Nephron progenitor cell (in vitro differentiated cells): Measurements from ENCODE around the gene KIAA1217.

Source experiments
- DNase-seq: peaks from one replicate; pipeline ENCODE4 v3.0.0; 2021
- H3K27ac Mint-ChIP-seq: 2 replicates; pipeline ENCODE4 v1.8.0; 2021; ENCODE audit warnings: mild to moderate bottlenecking, moderate library complexity, mixed read lengths
- H3K27me3 Mint-ChIP-seq: 2 replicates; pipeline ENCODE4 v1.8.0; 2021; ENCODE audit warnings: mild to moderate bottlenecking, low read depth, mixed read lengths; ENCODE audit not compliant: poor library complexity
- H3K36me3 Mint-ChIP-seq: 2 replicates; pipeline ENCODE4 v1.8.0; 2021; ENCODE audit warnings: low read depth, mixed read lengths
- H3K4me1 Mint-ChIP-seq: 2 replicates; pipeline ENCODE4 v1.8.0; 2021; ENCODE audit warnings: mixed read lengths
- H3K4me3 Mint-ChIP-seq: 2 replicates; pipeline ENCODE4 v1.8.0; 2021; ENCODE audit warnings: mild to moderate bottlenecking, moderate library complexity, mixed read lengths
- H3K9me3 Mint-ChIP-seq: 2 replicates; pipeline ENCODE4 v1.8.0; 2021; ENCODE audit warnings: mild to moderate bottlenecking, moderate library complexity, mixed read lengths
- TF ChIP-seq, protein P1 (sequence below): fragments of 200-600 bp; sonication (generic); IDR thresholded peaks from 2 replicates; pipeline ENCODE4 v1.5.0; 2021; ENCODE audit warnings: antibody characterized with exemption

The KIAA1217 gene

DNA sequence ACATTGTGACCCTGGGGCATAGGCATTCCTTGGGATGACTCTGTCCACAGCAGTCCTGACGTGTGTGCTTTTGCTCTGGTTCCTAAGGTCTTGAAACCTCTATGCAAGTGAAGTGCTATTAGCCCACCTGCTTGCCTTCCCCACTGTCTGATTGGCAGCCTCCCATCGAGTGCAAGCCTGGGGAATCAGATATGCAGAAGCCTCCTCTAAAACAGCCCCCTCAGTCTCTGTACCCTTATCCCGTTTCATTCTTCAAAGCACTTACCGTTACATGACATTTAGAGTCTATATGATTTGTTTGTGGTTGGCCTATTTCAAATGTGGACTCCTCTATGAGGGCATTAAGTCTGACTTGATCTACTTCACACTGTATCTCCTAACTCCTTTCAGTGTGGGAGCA, 4.3 kb downstream of the KIAA1217 start:
- Mint-ChIP-seq H3K36me3 (peaks cover 24% of the 10 kb centered on the region), H3K27ac (no peak overlapping the region), H3K4me3 (no peak overlapping the region)

DNA sequence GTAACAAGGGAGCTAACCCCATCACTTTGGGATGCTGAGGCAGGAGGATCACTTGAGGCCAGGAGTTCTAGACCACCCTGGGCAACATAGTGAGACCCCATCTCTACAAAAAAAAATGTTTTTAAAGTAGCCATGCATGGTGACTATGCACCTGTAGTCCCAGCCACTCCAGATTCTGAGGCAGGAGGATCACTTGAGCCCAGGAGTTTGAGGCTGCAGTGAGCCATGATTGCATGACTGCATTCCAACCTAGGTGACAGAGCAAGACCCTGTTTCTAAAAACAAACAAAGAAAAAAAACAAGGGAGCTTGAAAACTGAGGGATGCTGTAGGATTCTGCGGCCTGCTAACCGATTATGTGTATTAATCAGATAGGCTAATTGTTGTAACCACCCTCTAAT, 4.9 kb downstream of the KIAA1217 start:
- peaks cover 3% of the 10 kb centered on the region for H3K27me3 Mint-ChIP-seq
- H3K4me3 Mint-ChIP-seq: no peak overlapping the region
- TF ChIP-seq, protein P1, sequence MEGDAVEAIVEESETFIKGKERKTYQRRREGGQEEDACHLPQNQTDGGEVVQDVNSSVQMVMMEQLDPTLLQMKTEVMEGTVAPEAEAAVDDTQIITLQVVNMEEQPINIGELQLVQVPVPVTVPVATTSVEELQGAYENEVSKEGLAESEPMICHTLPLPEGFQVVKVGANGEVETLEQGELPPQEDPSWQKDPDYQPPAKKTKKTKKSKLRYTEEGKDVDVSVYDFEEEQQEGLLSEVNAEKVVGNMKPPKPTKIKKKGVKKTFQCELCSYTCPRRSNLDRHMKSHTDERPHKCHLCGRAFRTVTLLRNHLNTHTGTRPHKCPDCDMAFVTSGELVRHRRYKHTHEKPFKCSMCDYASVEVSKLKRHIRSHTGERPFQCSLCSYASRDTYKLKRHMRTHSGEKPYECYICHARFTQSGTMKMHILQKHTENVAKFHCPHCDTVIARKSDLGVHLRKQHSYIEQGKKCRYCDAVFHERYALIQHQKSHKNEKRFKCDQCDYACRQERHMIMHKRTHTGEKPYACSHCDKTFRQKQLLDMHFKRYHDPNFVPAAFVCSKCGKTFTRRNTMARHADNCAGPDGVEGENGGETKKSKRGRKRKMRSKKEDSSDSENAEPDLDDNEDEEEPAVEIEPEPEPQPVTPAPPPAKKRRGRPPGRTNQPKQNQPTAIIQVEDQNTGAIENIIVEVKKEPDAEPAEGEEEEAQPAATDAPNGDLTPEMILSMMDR: no peak
- peaks cover 30% of the 10 kb centered on the region for H3K36me3 Mint-ChIP-seq
- peaks cover 72% of the 10 kb centered on the region for H3K4me1 Mint-ChIP-seq
- no peak for DNase-seq
- no peak overlapping the region for H3K27ac Mint-ChIP-seq
- H3K9me3 Mint-ChIP-seq: no peaks in the 10 kb centered on the region

More for the DNA sequence above, 4.3 kb downstream of the KIAA1217 start:
- TF ChIP-seq, protein P1: no peak
- H3K9me3 Mint-ChIP-seq: no peaks in the 10 kb centered on the region
- no peak for DNase-seq
- H3K4me1 Mint-ChIP-seq: peaks cover 77% of the 10 kb centered on the region
- H3K27me3 Mint-ChIP-seq: no peaks in the 10 kb centered on the region

DNA sequence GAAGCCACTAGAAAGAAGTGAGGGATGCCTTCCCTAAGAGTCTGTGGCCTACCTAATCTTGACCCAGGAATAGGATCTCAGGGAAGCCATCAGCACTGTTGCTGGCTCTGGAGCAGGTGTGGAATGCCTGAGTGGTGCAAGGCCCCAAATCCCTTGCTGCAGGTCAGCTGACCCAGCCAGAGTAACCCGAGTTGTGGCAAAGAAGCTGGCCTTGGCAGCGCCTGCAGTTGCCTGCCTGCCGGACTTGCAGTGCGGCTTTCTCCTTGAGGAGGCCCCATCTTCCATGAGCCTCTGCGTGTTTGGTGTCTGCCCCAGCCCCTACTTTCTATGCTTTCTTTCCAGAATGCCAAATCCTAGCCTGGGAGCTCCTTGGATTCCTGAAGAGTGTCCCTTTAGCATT, 5.8 kb downstream of the KIAA1217 start:
- Mint-ChIP-seq H3K27me3 (peaks cover 3% of the 10 kb centered on the region), H3K36me3 (peaks cover 38% of the 10 kb centered on the region), H3K9me3 (no peaks in the 10 kb centered on the region), H3K4me3 (no peak overlapping the region), H3K4me1 (peaks cover 64% of the 10 kb centered on the region), H3K27ac (peak overlapping the region; percentile 72)
- TF ChIP-seq, protein P1: no peak
- no peak for DNase-seq

DNA sequence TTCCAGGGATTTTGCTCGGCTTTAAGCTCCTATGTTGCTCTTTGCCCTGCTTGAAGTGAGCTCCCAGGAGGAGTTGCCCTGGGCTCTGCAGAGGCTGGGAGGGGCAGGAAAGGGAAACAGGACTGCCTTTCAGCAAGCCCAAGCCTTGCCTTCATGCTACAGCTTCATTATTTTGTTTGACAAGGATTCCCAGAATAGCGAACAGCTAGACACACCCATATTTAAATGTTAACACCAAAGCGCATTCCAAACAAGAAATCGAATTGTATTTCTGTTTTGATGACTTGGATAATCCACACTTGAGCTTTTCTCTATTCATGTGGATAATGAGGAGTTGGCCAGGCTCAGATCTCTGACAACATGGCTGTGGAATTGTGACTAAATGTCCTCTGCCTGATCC, 6.3 kb downstream of the KIAA1217 start:
- Mint-ChIP-seq H3K27me3 (peaks cover 3% of the 10 kb centered on the region), H3K4me3 (no peak overlapping the region), H3K36me3 (peaks cover 42% of the 10 kb centered on the region), H3K4me1 (peaks cover 60% of the 10 kb centered on the region), H3K27ac (peak overlapping the region; percentile 86), H3K9me3 (no peaks in the 10 kb centered on the region)
- TF ChIP-seq, protein P1: no peak
- DNase-seq: no peak

DNA sequence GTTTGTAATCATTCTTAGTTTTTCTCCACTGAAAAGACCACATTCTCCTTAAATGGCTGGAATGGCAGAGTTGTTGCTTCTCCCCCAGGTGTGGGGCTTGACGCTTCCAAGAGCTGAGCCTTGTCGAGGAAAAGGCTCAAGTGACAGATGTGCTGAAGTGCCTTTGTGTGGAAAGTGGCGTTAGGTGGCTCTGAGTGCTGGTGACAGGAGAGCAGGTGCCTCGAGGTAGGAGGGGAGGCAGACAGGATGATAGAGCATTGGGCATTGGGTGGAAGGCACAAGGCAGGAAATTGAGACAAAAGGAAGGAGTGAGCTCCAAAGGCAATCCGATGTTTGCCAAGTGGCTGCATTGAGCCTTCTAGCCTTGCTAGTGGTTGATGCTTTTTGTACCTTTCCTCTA, 6.7 kb downstream of the KIAA1217 start:
- H3K27me3 Mint-ChIP-seq: peaks cover 3% of the 10 kb centered on the region
- H3K4me1 Mint-ChIP-seq: peaks cover 55% of the 10 kb centered on the region
- TF ChIP-seq, protein P1: no peak
- no peaks in the 10 kb centered on the region for H3K9me3 Mint-ChIP-seq
- no peak for DNase-seq
- peak overlapping the region; percentile 86 for H3K27ac Mint-ChIP-seq
- no peak overlapping the region for H3K4me3 Mint-ChIP-seq
- peaks cover 39% of the 10 kb centered on the region for H3K36me3 Mint-ChIP-seq

DNA sequence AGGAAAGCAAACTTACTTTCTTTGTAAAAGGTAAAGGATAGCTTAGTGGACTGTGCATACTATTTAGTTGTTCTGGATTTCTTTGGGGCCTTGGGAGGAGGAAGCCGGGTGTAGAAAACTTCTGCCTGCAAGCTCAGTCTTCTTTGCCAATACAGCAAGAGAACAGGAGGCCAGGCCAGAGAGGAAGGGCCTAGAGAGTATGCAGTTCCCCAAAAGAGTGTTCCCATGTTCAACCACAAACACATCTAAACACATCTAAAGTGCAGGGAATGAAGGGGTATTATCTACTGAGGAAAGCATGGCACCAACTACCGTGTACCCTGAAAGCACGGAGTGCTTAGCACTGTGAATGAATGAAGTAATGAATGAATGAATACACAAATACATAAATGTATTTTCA, 11.0 kb downstream of the KIAA1217 start:
- H3K27ac Mint-ChIP-seq: peak overlapping the region; percentile 88
- H3K9me3 Mint-ChIP-seq: no peaks in the 10 kb centered on the region
- peaks cover 21% of the 10 kb centered on the region for H3K4me1 Mint-ChIP-seq
- TF ChIP-seq, protein P1: no peak
- DNase-seq: no peak
- peaks cover 3% of the 10 kb centered on the region for H3K27me3 Mint-ChIP-seq
- no peak overlapping the region for H3K4me3 Mint-ChIP-seq
- H3K36me3 Mint-ChIP-seq: peaks cover 71% of the 10 kb centered on the region
